Activated CD4-positive, alpha-beta T cell treated with anti-CD3 and anti-CD28 coated beads, Interleukin-2, amount 50 U/mL, for 48 hours (primary cell): ENCODE data around the gene EFCAB13.
"Not testable (repeated sequence)": the region's sequence is repeated elsewhere in the genome, so short reads cannot be mapped to it uniquely, and the experiment has no call there.

Experiments
- DNase-seq, 2 experiments: peaks; one replicate each; pipeline ENCODE4 v3.0.0-alpha.2; 2020

EFCAB13 gene

DNA sequence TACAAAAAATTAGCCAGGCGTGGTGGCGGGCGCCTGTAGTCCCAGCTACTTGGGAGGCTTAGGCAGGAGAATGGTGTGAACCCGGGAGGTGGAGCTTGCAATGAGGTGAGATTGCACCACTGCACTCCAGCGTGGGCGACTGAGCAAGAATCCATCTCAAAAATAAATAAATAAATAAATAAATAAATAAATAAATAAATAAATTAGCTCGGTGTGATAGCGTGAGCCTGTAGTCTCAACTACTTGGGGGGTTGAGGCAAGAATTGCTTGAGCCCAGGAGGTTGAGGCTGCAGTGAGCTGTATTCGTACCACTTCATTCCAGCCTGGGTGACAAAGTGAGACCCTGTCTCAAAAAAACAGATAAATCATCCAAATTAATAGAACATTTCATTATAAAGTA is 108.5 kb downstream of the EFCAB13 start:
- not testable (repeated sequence) for DNase-seq

DNA sequence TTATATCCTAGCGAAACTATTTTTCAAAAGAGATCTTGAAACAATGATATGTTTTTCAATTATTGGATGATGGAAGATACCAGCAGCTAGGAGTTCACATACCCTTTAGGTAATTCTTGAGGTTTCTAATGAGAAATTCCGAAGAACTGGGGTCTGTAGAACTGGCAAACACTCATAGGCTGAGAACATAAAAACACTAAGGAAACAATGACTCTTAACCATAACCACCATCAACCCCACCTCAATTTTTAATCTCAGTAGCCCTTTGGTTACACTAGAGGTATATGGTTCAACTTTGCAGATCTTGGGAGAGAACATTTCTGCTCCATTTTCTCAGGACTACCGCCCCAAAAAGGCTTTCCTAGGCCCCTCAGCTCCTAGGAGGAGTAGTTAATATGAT is 141.4 kb downstream of the EFCAB13 start:
- DNase-seq: no peak

GRCh38 chr17:47466976-47467375 is 143.2 kb downstream of the EFCAB13 start:
- DNase-seq: not testable (repeated sequence)

DNA sequence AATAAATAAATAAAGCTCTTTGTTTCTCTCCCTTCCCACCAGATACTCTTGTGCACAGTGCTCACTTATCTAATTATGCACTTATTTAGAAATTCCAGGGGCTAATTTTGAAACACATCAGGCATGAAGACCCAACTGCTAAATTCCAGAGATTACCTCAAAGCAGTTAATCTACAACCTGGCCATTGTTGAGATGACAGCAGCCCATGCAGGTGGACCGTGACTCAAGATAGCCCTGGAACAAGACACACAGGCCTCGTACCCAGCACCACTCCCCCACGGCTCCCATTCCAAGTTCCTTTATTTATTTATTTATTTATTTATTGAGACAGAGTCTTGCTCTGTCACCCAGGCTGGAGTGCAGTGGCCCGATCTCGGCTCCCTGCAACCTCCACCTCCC is 147.1 kb downstream of the EFCAB13 start:
- DNase-seq: no peak

DNA sequence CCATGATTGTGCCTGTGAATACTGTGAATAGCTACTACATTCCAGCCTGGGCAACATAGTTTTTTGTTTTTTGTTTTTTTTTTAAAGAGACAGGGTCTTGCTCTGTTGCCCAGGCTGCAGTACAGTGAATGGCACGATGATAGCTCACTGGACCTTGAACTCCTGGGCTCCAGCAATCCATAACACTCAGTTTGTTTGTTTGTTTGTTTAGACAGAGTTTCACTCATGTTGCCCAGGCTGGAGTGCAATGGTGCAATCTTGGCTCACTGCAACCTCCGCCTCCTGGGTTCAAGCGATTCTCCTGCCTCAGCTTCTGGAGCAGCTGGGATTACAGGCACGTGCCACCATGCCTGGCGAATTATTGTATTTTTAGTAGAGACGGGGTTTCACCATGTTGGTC is 148.3 kb downstream of the EFCAB13 start:
- DNase-seq: not testable (repeated sequence)
